DND-41 (cell line): ENCODE measurements around the gene RARS2.

Experiments
- ATAC-seq: fragments of 200-7000 bp; cut with Tn5 transposase; 3 replicates; pipeline ENCODE4 v1.9.1; 2021; ENCODE audit warnings: low read depth; ENCODE audit not compliant: insufficient read depth
- DNase-seq: peaks from one replicate; pipeline ENCODE4 v3.0.0-alpha.2; 2020
- H2AFZ ChIP-seq: 2 replicates; pipeline ENCODE4 v1.6.0; 2012; ENCODE audit warnings: low read depth, low read length
- H3K27ac ChIP-seq: 2 replicates; pipeline ENCODE4 v1.5.1; 2012; ENCODE audit warnings: low read length, inconsistent platforms
- H3K27me3 ChIP-seq: fragments of 200-600 bp; sonication (generic); 2 replicates; pipeline ENCODE4 v1.6.0; 2012; ENCODE audit warnings: low read length, mild to moderate bottlenecking, inconsistent platforms; ENCODE audit not compliant: insufficient read depth, poor library complexity
- H3K36me3 ChIP-seq: 2 replicates; pipeline ENCODE4 v1.5.1; 2012; ENCODE audit warnings: low read length, inconsistent platforms; ENCODE audit not compliant: insufficient read depth
- H3K4me1 ChIP-seq: 2 replicates; pipeline ENCODE4 v1.5.1; 2012; ENCODE audit warnings: mild to moderate bottlenecking, low read length; ENCODE audit not compliant: insufficient read depth
- H3K4me2 ChIP-seq: 2 replicates; pipeline ENCODE4 v1.6.0; 2012; ENCODE audit warnings: mild to moderate bottlenecking, moderate library complexity, low read length, inconsistent platforms; ENCODE audit not compliant: insufficient read depth
- H3K4me3 ChIP-seq, 2 experiments: fragments of 200-600 bp in 1 of 2; shearing (Covaris generic) in 1 of 2; 2 replicates each; pipeline ENCODE4 v1.5.1; 2012 to 2016; ENCODE audit warnings: inconsistent platforms in 2 of 2, low read length in 2 of 2, mild to moderate bottlenecking in 2 of 2, low read depth in 1 of 2, moderate library complexity in 1 of 2
- H3K79me2 ChIP-seq: 2 replicates; pipeline ENCODE4 v1.6.0; 2012; ENCODE audit warnings: low read length, inconsistent platforms; ENCODE audit not compliant: insufficient read depth
- H3K9ac ChIP-seq: 2 replicates; pipeline ENCODE4 v1.6.0; 2012; ENCODE audit warnings: low read depth, mild to moderate bottlenecking, inconsistent platforms, low read length, moderate library complexity
- H3K9me3 ChIP-seq: 2 replicates; pipeline ENCODE4 v1.5.1; 2012; ENCODE audit warnings: low read length, moderate library complexity, mild to moderate bottlenecking, inconsistent platforms; ENCODE audit not compliant: insufficient read depth, severe bottlenecking
- H4K20me1 ChIP-seq: 2 replicates; pipeline ENCODE4 v1.6.0; 2012; ENCODE audit warnings: low read length; ENCODE audit not compliant: insufficient read depth
- CTCF ChIP-seq: IDR thresholded peaks from 2 replicates; pipeline ENCODE4 v1.5.1; 2012; ENCODE audit warnings: borderline replicate concordance, low read length, moderate library complexity, mild to moderate bottlenecking; ENCODE audit not compliant: poor library complexity, severe bottlenecking; ENCODE audit errors: extremely low read depth
- EZH2 ChIP-seq: IDR thresholded peaks from 3 replicates; pipeline ENCODE4 v1.6.1; 2012; ENCODE audit warnings: borderline replicate concordance, low read depth, mild to moderate bottlenecking, moderate library complexity, low read length, inconsistent platforms; ENCODE audit not compliant: severe bottlenecking

RARS2 gene

GRCh38 chr6:87472525-87473418, 117.0 kb downstream of the RARS2 start, which contains the start of gene SLC35A1:
SLC35A1 (plus strand) TSS chr6:87472974; CDS start chr6:87473004, 30 bp downstream.
- DNase-seq, result peak; percentile 84
- H3K9ac ChIP-seq, result peak within 1 kb of the TSS; percentile 78
- peak within 1 kb of the TSS; percentile 84 for H3K4me2 ChIP-seq
- no peaks in the 10 kb centered on the region for H4K20me1 ChIP-seq
- H3K79me2 ChIP-seq, result no peaks in the 10 kb centered on the region; the same call in 1 of the 2 replicates
- no peaks in the 10 kb centered on the region for H3K9me3 ChIP-seq
- H3K36me3 ChIP-seq, result no peaks in the 10 kb centered on the region
- peaks cover 20% of the 10 kb centered on the region for H3K4me1 ChIP-seq
- H3K27me3 ChIP-seq, result no peaks in the 10 kb centered on the region
- H3K4me3 ChIP-seq, result peak within 1 kb of the TSS; percentile 59 to 88
- peak; percentile 90 for ATAC-seq
- TF ChIP-seq CTCF (no peak), EZH2 (no peak)
- peak within 1 kb of the TSS; percentile 83 for H3K27ac ChIP-seq
- H2AFZ ChIP-seq, result peak within 1 kb of the TSS; percentile 97

- H3K9me3 ChIP-seq, result no peaks in the 10 kb centered on the region
- no peaks in the 10 kb centered on the region for H3K36me3 ChIP-seq
- H3K79me2 ChIP-seq, result no peaks in the 10 kb centered on the region
- ATAC-seq (no peak), DNase-seq (no peak)
- H2AFZ ChIP-seq, result no peak overlapping the region
- H3K4me2 ChIP-seq, result no peak overlapping the region
- H4K20me1 ChIP-seq, result no peaks in the 10 kb centered on the region
- H3K4me1 ChIP-seq, result no peaks in the 10 kb centered on the region
- no peak overlapping the region for H3K27ac ChIP-seq
- no peak for TF ChIP-seq EZH2
- TF ChIP-seq CTCF, result no peak
- H3K27me3 ChIP-seq, result peaks cover 3% of the 10 kb centered on the region
- H3K9ac ChIP-seq, result no peak overlapping the region
- H3K4me3 ChIP-seq, result no peak overlapping the region
These were observed 124.7 kb downstream of the RARS2 start for GRCh38 chr6:87465051-87465450.
